Neural cell (in vitro differentiated cells): ENCODE results near the gene ZGLP1. TPM values are rescaled to one million over a fixed set of nuclear protein-coding genes. Genes with fewer than 3 reads are reported as not detected.
A peak's percentile ranks its signal among the peaks of the same experiment; 100 is the strongest.

Source experiments
- H2AFZ ChIP-seq: fragments of 200-600, 300-800 bp; sonication (generic), shearing (Covaris generic); 2 replicates; pipeline ENCODE4 v1.6.0; 2014; ENCODE audit warnings: low read depth, mild to moderate bottlenecking, antibody characterized with exemption, low read length, moderate library complexity
- H3F3A ChIP-seq: fragments of 200-600 bp; shearing (Covaris generic); 2 replicates; pipeline ENCODE4 v1.6.1; 2016; ENCODE audit warnings: mild to moderate bottlenecking, moderate library complexity, mixed read lengths, antibody characterized with exemption, low read length; ENCODE audit not compliant: insufficient read depth, poor library complexity, severe bottlenecking
- H3K27ac ChIP-seq: fragments of 200-600, 300-800 bp; sonication (generic), shearing (Covaris generic); 2 replicates; pipeline ENCODE4 v1.5.1; 2014; ENCODE audit warnings: mild to moderate bottlenecking, low read length, moderate library complexity
- H3K27me3 ChIP-seq: fragments of 300-800, 200-600 bp; sonication (generic), shearing (Covaris generic); 2 replicates; pipeline ENCODE4 v1.6.0; 2014; ENCODE audit warnings: mild to moderate bottlenecking, low read depth, low read length, moderate library complexity; ENCODE audit not compliant: insufficient read depth
- H3K36me3 ChIP-seq: fragments of 300-800, 200-600 bp; sonication (generic), shearing (Covaris generic); 2 replicates; pipeline ENCODE4 v1.5.1; 2014; ENCODE audit warnings: mild to moderate bottlenecking, antibody characterized with exemption, low read length, moderate library complexity; ENCODE audit not compliant: insufficient read depth
- H3K4me2 ChIP-seq: fragments of 300-800, 200-600 bp; sonication (generic), shearing (Covaris generic); 2 replicates; pipeline ENCODE4 v1.6.0; 2014; ENCODE audit warnings: mild to moderate bottlenecking, low read length
- H3K4me3 ChIP-seq: fragments of 300-800, 200-600 bp; sonication (generic), shearing (Covaris generic); 2 replicates; pipeline ENCODE4 v1.5.1; 2014; ENCODE audit warnings: mild to moderate bottlenecking, low read length, moderate library complexity
- H3K79me2 ChIP-seq: fragments of 200-600 bp; shearing (Covaris generic); replicated peaks from 2 replicates; pipeline ENCODE4 v1.6.0; 2014; ENCODE audit warnings: mild to moderate bottlenecking, low read length, moderate library complexity; ENCODE audit not compliant: insufficient read depth
- H3K9ac ChIP-seq: fragments of 300-800, 200-600 bp; sonication (generic), shearing (Covaris generic); 2 replicates; pipeline ENCODE4 v1.6.1; 2016; ENCODE audit warnings: mild to moderate bottlenecking, low read length, mixed read lengths
- H3K9me2 ChIP-seq: fragments of 200-600 bp; shearing (Covaris generic); 2 replicates; pipeline ENCODE4 v1.6.1; 2016; ENCODE audit warnings: mild to moderate bottlenecking, low read length, mixed read lengths; ENCODE audit not compliant: insufficient read depth
- H3K9me3 ChIP-seq: fragments of 200-600, 300-800 bp; sonication (generic), shearing (Covaris generic); 2 replicates; pipeline ENCODE4 v1.6.1; 2016; ENCODE audit warnings: mild to moderate bottlenecking, mixed run types, low read length, moderate library complexity, mixed read lengths
- H4K20me1 ChIP-seq: fragments of 200-600 bp; shearing (Covaris generic); 2 replicates; pipeline ENCODE4 v1.6.1; 2016; ENCODE audit warnings: mild to moderate bottlenecking, mixed run types; ENCODE audit not compliant: insufficient read depth
- CTCF ChIP-seq: fragments of 450-650 bp; IDR thresholded peaks from 2 replicates; pipeline ENCODE4 v1.5.1; 2014; ENCODE audit warnings: antibody characterized with exemption, mild to moderate bottlenecking, moderate library complexity; ENCODE audit not compliant: poor library complexity, severe bottlenecking
- EP300 ChIP-seq: fragments of 450-650 bp; conservative IDR thresholded peaks from 2 replicates; pipeline ENCODE4 v1.6.1; 2014; ENCODE audit warnings: antibody characterized with exemption, mild to moderate bottlenecking, moderate library complexity; ENCODE audit not compliant: poor library complexity, severe bottlenecking
- EZH2 ChIP-seq: fragments of 200-600, 300-800 bp; shearing (Covaris generic), sonication (generic); IDR thresholded peaks from 2 replicates; pipeline ENCODE4 v1.6.1; 2014; ENCODE audit warnings: antibody characterized with exemption, low read length, borderline replicate concordance, mild to moderate bottlenecking; ENCODE audit not compliant: insufficient read depth, poor library complexity, severe bottlenecking
- MXI1 ChIP-seq: fragments of 450-650 bp; conservative IDR thresholded peaks from 2 replicates; pipeline ENCODE4 v1.6.1; 2014; ENCODE audit warnings: antibody characterized with exemption, mild to moderate bottlenecking; ENCODE audit not compliant: poor library complexity, severe bottlenecking
- POLR2AphosphoS5 ChIP-seq: IDR thresholded peaks from 2 replicates; pipeline ENCODE4 v1.6.1; 2012
- RAD21 ChIP-seq: fragments of 450-650 bp; conservative IDR thresholded peaks from 2 replicates; pipeline ENCODE4 v1.6.1; 2014; ENCODE audit warnings: antibody characterized with exemption, mild to moderate bottlenecking, moderate library complexity
- REST ChIP-seq: IDR thresholded peaks from 2 replicates; pipeline ENCODE4 v1.6.1; 2012; ENCODE audit warnings: borderline replicate concordance
- SMC3 ChIP-seq: fragments of 450-650 bp; conservative IDR thresholded peaks from 2 replicates; pipeline ENCODE4 v1.6.1; 2014; ENCODE audit warnings: antibody characterized with exemption, mild to moderate bottlenecking, moderate library complexity; ENCODE audit not compliant: poor library complexity
- TAF1 ChIP-seq: IDR thresholded peaks from 2 replicates; pipeline ENCODE4 v1.6.1; 2012; ENCODE audit warnings: low read depth
- polyA plus RNA-seq: library from polyadenylated mRNA; depleted of rRNA; stranded (reverse); fragments of >200 nt; gene quantifications from 2 replicates; pipeline ENCODE4 v1.2.3, GENCODE V29; 2014

ZGLP1 gene
- polyA plus RNA-seq, 1 donor from 2014 or later: 22.8 TPM

- Histone ChIP-seq H3K27ac (peak within 1 kb of the TSS; percentile 98), H3K79me2 (peaks cover 22% of the 10 kb centered on the region), H2AFZ (peak within 1 kb of the TSS; percentile 83), H3K9me3 (no peaks in the 10 kb centered on the region), H3K4me2 (peak within 1 kb of the TSS; percentile 88), H3F3A (no peaks in the 10 kb centered on the region), H3K36me3 (no peaks in the 10 kb centered on the region), H3K27me3 (no peaks in the 10 kb centered on the region), H4K20me1 (no peaks in the 10 kb centered on the region), H3K9ac (peak within 1 kb of the TSS; percentile 92), H3K9me2 (no peaks in the 10 kb centered on the region), H3K4me3 (peak within 1 kb of the TSS; percentile 91)
- TF ChIP-seq EP300 (peak; percentile 72), POLR2AphosphoS5 (peak; percentile 92), TAF1 (peak; percentile 94), MXI1 (peak; percentile 89), CTCF (peak; percentile 56), EZH2 (no peak), RAD21 (peak; percentile 46), SMC3 (peak; percentile 64), REST (peak; percentile 87)
Observed at GRCh38 chr19:10332965-10333757, 23.5 kb upstream of the ZGLP1 start, which contains the start of gene RAVER1. TSS of gene RAVER1 (minus strand) at chr19:10333529. CDS start at chr19:10333507, 22 bp downstream.

GRCh38 chr19:10332158-10332964 is 22.7 kb upstream of the ZGLP1 start:
- H3K27ac ChIP-seq: peak overlapping the region; percentile 98
- H2AFZ ChIP-seq: peak overlapping the region; percentile 31
- H3K36me3 ChIP-seq: no peaks in the 10 kb centered on the region
- H3K79me2 ChIP-seq: peaks cover 22% of the 10 kb centered on the region
- H3F3A ChIP-seq: no peaks in the 10 kb centered on the region
- H3K4me2 ChIP-seq: peak overlapping the region; percentile 88
- peak overlapping the region; percentile 91 for H3K4me3 ChIP-seq
- no peak for TF ChIP-seq POLR2AphosphoS5
- TF ChIP-seq REST: no peak
- H3K9ac ChIP-seq: peak overlapping the region; percentile 92
- no peaks in the 10 kb centered on the region for H3K9me2 ChIP-seq
- no peaks in the 10 kb centered on the region for H3K9me3 ChIP-seq
- no peaks in the 10 kb centered on the region for H4K20me1 ChIP-seq
- no peaks in the 10 kb centered on the region for H3K27me3 ChIP-seq
